BLaER1 treated with 17β-estradiol and CSF1 and Interleukin-3, amounts not matched to agents 10 nM and 100 nM (cell line): Measurements from ENCODE around the gene COL4A5.

Experiments
- H3K27ac ChIP-seq, 11 experiments: shearing (Covaris generic); formaldehyde crosslinking; 2 replicates each; pipeline ENCODE4 v1.8.1; 2022
- H3K27me3 ChIP-seq, 11 experiments: shearing (Covaris generic); formaldehyde crosslinking; 2 replicates each; pipeline ENCODE4 v1.8.1; 2022
- H3K36me3 ChIP-seq, 11 experiments: shearing (Covaris generic); formaldehyde crosslinking; 2 replicates each; pipeline ENCODE4 v1.8.1; 2022
- H3K4me1 ChIP-seq, 10 experiments: shearing (Covaris generic); formaldehyde crosslinking; 2 replicates each; pipeline ENCODE4 v1.8.1; 2022
- H3K4me2 ChIP-seq, 11 experiments: shearing (Covaris generic); formaldehyde crosslinking; 2 replicates each; pipeline ENCODE4 v1.8.1; 2022
- H3K4me3 ChIP-seq, 10 experiments: shearing (Covaris generic); formaldehyde crosslinking; 2 replicates each; pipeline ENCODE4 v1.8.1; 2022
- H3K9ac ChIP-seq, 11 experiments: shearing (Covaris generic); formaldehyde crosslinking; 2 replicates each; pipeline ENCODE4 v1.8.1; 2022
- H3K9me3 ChIP-seq, 11 experiments: shearing (Covaris generic); formaldehyde crosslinking; replicated peaks in 1 of 11; 2 replicates each; pipeline ENCODE4 v1.8.1; 2022
- H4K20me1 ChIP-seq, 11 experiments: shearing (Covaris generic); formaldehyde crosslinking; 2 replicates each; pipeline ENCODE4 v1.8.1; 2022
- Cebpa-rat ChIP-seq, 11 experiments: shearing (Covaris generic); IDR thresholded peaks; 2 replicates each; pipeline ENCODE4 v1.8.1; 2022

COL4A5 gene

DNA sequence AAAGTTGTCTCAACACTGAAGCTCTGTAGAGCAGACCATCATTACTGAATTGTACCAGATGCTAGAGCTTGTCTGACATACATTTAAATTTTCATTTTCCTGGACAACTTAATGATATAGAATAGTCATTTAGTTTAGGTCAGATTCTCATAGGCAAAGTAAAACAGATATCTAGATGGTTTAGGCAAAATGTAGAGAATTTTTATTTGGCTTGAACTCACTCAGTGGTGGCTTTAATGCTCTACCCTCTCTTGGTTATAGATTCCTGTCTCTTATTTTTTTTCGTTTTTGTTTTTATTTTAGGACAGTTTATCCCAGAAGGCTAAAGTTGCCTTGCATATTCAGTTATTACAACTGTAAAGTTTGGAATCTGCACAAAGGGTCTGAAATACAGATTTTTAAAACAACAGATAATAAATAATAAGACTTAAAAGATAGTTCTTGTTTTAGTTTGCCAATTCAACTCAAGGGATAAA, 300.7 kb downstream of the COL4A5 start:
- peaks cover 24 to 78% (median 62%) of the 10 kb centered on the region in 11 experiments for H3K27me3 ChIP-seq
- H3K27ac ChIP-seq, result no peak overlapping the region
- peaks cover 11 to 21% (median 19%) of the 10 kb centered on the region in 11 experiments for H3K9me3 ChIP-seq
- TF ChIP-seq Cebpa-rat (IDR thresholded peaks at IDR 0.05), result no peak
- H3K4me3 ChIP-seq, result no peak overlapping the region
- no peaks in the 10 kb centered on the region for H3K36me3 ChIP-seq
- no peaks in the 10 kb centered on the region for H3K4me1 ChIP-seq
- H3K9ac ChIP-seq, result no peak overlapping the region
- no peak overlapping the region for H3K4me2 ChIP-seq
- H4K20me1 ChIP-seq, result no peaks in the 10 kb centered on the region; a peak in 1 of 22 replicates
